ENCODE data around the gene STRIT1.

The STRIT1 gene

GRCh38 chr3:155252021-155252420, 41.5 kb downstream of the STRIT1 start:
- H3K27ac ChIP-seq: no peak overlapping the region
- TF ChIP-seq CTCF (IDR thresholded peaks at IDR 0.05): no peak
- no peak overlapping the region for H3K4me3 ChIP-seq
- no peak for DNase-seq (ENCODE audit: low spot score)

GRCh38 chr3:155248531-155249187, 44.8 kb downstream of the STRIT1 start:
- Histone ChIP-seq H3K27ac (no peak overlapping the region), H3K4me3 (no peak overlapping the region)
- no peak for TF ChIP-seq CTCF (IDR thresholded peaks at IDR 0.05)
- DNase-seq (ENCODE audit: low spot score): no peak

GRCh38 chr3:155244699-155245098, 48.8 kb downstream of the STRIT1 start:
- Histone ChIP-seq H3K4me3 (no peak overlapping the region), H3K27ac (no peak overlapping the region)
- DNase-seq (ENCODE audit: low spot score): no peak
- no peak for TF ChIP-seq CTCF (IDR thresholded peaks at IDR 0.05)

- no peak for DNase-seq (ENCODE audit: low spot score)
- Histone ChIP-seq H3K4me3 (no peak overlapping the region), H3K27ac (no peak overlapping the region)
- TF ChIP-seq CTCF (IDR thresholded peaks at IDR 0.05): no peak
These were observed 49.3 kb downstream of the STRIT1 start for GRCh38 chr3:155244216-155244615.

GRCh38 chr3:155243512-155243921, 50.0 kb downstream of the STRIT1 start:
- TF ChIP-seq CTCF (IDR thresholded peaks at IDR 0.05): no peak
- DNase-seq (ENCODE audit: low spot score): no peak
- Histone ChIP-seq H3K4me3 (no peak overlapping the region), H3K27ac (no peak overlapping the region)

- DNase-seq (ENCODE audit: low spot score): no peak
- no peak for TF ChIP-seq CTCF (IDR thresholded peaks at IDR 0.05)
These were observed 51.1 kb downstream of the STRIT1 start for GRCh38 chr3:155242342-155242741.

GRCh38 chr3:155241579-155241978, 51.9 kb downstream of the STRIT1 start:
- no peak for TF ChIP-seq CTCF (IDR thresholded peaks at IDR 0.05)
- Histone ChIP-seq H3K27ac (no peak overlapping the region), H3K4me3 (no peak overlapping the region)
- DNase-seq (ENCODE audit: low spot score): no peak

More at GRCh38 chr3:155242342-155242741, 51.1 kb downstream of the STRIT1 start:
- Histone ChIP-seq H3K27ac (no peak overlapping the region), H3K4me3 (no peak overlapping the region)
